HK-2 (cell line): Measurements from ENCODE around the gene KRTAP10-12.
"Not testable (repeated sequence)": the region's sequence is repeated elsewhere in the genome, so short reads cannot be mapped to it uniquely, and the experiment has no call there.

Source experiments
- DNase-seq: peaks from one replicate; pipeline ENCODE4 v3.0.0-alpha.2; 2018; ENCODE audit not compliant: unreplicated experiment

KRTAP10-12 gene, protein sequence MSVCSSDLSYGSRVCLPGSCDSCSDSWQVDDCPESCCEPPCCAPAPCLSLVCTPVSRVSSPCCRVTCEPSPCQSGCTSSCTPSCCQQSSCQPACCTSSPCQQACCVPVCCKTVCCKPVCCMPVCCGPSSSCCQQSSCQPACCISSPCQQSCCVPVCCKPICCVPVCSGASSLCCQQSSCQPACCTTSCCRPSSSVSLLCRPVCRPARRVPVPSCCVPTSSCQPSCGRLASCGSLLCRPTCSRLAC

DNA sequence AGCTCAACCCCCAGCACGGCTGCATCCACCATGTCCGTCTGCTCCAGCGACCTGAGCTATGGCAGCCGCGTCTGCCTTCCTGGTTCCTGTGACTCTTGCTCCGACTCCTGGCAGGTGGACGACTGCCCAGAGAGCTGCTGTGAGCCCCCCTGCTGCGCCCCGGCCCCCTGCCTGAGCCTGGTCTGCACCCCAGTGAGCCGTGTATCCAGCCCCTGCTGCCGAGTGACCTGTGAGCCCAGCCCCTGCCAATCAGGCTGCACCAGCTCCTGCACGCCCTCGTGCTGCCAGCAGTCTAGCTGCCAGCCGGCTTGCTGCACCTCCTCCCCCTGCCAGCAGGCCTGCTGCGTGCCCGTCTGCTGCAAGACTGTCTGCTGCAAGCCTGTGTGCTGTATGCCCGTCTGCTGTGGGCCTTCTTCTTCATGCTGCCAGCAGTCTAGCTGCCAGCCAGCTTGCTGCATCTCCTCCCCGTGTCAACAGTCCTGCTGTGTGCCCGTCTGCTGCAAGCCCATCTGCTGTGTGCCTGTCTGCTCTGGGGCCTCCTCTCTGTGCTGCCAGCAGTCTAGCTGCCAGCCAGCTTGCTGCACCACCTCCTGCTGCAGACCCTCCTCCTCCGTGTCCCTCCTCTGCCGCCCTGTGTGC, at the start of gene KRTAP10-12:
TSS of gene KRTAP10-12 (plus strand) at position 1 of the 639 bp plus-strand sequence. CDS start at position 31, 30 bp downstream.
- not testable (repeated sequence) for DNase-seq

DNA sequence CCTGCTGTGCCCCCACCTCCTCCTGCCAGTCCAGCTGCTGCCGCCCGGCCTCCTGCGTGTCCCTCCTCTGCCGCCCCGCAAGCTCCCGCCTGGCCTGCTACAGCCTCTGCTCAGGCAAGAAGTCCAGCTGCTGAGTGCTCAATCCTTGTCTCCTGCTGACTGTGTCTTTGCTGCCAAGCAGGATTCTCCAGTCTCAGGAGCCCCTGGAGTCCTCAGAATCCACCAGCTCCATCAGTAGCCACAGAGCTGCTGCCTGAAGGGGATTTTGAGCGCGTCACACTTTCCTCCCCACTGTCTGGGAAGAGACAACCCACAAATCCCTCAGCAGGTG, 49.8 kb upstream of the KRTAP10-12 start:
- DNase-seq, result no peak

DNA sequence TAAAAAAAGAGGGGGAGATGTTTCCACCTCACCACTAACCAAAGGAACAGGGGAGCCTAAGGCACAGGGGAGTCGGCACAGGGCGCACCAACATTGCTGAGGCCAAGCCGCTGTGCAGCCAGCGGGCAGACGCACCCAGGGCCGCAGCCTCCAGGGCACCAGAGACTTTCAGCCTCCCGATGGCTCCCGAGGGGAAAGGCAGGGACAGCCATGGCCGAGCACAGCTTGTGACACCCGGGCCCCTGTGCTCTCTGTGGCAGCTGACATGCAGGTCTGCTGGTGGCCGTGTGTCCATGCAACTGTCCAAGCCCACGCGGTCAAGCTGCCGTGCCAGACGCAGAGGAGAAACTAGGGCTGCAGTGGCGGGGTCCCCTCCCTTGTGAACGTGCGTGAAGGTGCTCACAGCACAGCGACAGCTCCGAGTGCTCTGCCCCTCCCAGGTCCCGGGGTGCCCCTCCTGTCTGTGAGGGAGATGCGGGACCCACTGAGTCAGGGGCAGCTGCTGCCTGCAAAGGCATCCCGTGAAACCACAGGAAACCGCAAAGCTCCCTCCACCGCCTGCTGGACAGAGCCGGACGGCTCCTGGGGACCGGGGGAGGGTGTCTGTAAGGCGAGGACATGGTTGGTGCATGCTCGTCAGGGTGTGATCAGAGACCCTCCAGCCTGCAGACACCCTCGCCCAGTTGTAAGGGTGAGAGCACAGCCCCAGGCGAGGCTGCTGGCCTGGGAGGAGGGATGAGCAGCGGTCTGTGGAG, 48.2 kb upstream of the KRTAP10-12 start:
- no peak for DNase-seq

DNA sequence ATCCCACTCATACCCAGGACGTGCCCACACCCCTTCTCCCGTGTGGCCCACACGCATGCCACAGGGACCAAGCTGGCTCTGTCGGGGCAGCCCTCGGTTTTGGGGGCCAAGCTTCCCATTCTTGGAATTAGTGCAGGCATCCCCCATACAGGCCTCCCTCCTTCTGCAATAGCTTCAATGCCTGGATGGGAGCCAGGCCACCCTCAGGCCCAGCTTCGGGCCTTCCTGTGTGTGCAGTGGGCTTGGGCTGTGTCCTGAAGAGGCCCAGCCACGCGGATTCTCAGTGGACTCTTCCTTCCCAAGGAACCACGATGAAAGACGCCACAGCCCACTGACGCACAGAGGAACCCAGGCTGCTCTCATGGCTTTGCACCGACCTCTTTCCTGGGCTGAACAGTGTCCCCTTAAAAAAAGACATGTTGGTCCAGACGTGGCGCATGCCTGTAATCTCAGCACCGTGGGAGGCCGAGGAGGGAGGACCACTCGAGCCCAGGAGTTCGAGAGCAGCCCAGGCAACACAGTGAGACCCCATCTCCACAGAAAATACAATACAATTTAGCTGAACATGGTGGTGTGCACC, 47.4 kb upstream of the KRTAP10-12 start:
- DNase-seq, result no peak

DNA sequence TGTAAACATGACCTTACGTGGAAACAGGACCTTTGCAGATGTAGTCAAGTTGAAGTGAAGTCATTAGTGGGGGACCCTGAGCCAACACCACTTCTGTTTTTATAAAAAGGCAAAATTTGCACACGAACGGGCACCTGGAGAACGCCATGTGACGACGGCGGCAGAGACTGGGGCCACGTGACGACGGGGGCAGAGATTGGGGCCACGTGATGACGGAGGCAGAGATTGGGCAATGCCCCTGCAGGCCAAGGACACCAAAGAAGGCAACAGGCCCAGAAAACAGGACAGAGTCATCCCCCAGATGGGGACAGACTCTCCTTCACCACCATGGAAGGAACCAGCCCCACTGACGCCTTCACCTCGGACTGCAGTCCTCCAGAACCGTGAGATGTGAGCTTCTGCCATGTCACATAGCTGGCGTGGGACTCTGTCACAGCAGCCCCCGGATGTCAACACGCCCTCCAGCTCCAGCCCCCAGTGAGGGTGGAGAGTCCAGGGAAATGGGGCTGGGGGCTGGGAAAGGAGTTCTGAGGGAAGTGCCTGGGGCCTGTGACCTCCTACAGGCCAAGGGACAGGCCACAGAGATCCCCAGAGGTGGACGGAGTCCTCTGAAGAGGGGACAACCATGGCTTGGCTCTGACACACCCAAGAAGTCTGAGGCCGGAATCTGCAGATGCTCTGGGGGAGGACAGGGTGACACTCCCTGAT, 46.6 kb upstream of the KRTAP10-12 start:
- no peak for DNase-seq

DNA sequence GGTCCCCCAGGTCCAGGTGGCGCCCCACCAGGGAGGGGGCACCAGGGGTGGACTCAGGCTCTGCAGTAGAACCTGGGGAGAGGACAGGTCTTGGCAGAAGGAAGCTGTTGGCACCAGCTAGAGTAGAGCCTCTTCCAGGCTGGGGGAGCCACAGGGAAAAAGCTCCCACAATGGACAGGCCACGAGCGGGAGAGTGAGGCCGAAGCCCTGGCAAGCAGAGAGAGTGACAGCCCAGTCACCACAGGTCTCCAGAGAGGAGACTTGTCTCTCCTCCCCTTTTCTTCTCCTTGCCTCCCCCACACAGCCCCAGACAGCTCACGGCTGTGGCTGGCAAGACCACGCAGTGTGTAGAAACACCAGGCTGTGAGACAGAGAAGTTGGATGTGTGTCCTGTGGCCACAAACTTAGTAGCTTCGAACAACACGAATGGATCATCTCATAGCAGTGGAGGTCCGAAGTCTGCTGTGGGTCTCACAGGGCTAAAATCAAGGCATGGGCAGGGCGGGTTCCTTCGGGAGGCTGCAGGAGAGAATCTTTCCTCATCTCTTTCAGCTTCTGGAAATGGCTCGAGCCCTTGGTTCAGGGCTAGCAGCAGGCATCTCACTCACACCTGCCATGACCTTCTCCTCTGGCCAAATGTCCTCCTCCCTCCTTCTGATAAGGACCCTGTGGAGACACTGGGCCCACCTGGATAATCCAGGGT, 45.8 kb upstream of the KRTAP10-12 start:
- DNase-seq, result no peak

DNA sequence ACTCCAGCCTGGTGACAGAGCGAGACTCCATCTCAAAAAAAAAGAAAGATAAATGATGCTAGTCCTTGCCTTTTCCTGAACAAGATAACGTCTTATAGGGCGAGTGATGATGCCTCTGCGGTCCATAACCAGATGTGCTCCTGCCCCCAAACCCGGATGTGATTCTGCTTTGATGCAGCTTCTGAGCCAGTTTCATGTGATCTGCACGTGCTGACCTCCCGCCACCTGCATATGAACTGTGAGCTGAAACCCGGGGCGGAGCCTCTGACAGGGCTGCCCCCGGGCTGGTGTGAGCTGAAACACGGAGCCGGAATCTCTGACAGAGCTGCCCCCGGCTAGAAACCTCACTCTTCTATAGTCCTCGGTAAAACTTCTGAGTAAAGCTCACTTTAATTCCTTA, 43.8 kb upstream of the KRTAP10-12 start:
- no peak for DNase-seq

DNA sequence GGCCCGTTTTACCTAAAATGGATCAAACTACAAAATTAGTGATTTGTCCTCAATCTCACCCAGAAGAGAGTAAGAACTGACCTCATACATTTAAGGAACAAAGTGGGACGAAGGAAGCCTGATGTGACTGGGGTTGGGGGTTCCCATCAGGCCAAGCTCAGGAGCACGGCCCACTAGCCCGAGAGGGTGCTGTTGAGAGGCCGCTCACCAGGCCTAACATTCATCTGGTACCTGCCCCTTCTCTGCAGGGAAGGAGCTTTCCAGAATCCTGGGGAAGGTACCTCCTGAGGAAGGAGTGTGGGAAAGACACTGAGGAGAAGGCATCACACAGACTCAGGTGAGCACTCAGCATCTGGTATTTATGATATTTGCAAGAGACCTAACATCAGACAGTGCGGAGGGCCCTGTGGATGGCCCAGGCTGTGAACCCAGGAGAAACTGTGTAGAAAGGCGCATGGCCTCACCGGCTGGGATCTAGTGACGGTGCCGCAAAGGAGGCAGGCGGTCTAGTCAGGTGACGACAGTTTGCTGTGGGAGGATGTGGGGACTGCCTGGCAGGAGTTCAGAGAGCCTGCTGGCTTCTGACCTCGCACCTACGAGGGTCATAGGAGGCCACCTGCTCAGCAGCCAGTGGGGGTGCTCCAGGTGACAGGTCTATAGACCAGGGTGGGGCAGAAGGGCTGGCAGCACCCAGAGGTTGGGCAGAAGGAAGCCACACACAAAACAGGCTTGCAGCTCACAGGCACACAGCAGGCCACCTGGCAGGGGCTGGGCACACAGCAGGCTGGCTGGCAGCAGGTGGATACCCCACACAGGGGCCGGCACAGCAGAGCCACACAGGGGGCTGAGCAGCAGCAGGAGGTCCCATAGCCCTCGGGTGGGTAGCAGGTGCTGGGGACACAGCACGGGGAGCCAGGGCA, 43.1 kb upstream of the KRTAP10-12 start:
- DNase-seq, result no peak

DNA sequence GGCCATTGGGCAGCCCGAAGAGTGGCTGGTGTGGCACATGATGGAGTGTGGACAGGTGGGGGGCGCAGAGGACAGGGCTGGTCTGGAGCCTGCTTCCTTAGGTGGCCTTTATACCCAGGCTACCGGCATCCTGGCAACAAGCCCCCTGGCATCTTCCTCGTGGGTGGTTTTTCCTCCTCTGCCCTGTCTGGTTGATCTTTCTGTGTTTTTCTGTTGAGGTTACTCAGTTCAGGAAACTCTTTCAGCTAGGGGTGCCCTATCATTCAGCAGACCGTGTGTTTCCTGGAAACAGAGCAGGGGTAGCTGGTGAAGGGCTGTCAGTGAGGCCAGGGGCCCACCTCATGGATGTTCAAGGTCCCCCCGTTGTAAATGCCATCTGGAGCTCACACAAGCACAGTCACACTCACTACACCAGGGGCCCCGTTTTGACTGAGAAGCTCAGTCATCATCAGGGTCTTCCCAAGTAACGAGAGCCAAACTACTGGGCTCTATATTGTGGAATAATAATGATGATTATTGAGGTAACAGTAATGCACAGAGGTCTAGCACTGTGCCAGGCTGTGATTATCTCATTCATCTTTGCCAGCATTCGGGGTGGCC, 42.3 kb upstream of the KRTAP10-12 start, which contains the start of gene KRTAP12-4:
TSS of gene KRTAP12-4 (minus strand) at position 84 of the 600 bp plus-strand sequence. CDS start at position 39, 45 bp downstream.
- DNase-seq, result no peak

DNA sequence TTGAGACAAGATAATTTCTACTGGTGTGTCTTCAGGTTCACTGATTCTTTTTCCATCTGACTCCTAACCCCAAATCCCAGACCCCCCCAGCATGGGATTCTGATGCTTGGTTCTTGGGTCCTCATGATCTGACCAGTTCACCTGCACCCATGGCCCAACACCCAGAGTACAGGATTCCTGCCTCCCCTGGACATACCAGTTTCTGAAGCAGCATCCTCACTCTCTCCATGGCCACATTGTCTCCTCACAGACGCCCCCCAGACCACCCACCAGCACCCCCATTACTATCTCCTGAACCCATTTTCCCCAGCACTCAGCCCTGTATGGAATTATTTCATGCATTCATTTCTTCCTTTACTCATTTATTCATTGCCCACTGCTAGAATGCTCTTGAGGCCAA, 40.1 kb upstream of the KRTAP10-12 start:
- no peak for DNase-seq

DNA sequence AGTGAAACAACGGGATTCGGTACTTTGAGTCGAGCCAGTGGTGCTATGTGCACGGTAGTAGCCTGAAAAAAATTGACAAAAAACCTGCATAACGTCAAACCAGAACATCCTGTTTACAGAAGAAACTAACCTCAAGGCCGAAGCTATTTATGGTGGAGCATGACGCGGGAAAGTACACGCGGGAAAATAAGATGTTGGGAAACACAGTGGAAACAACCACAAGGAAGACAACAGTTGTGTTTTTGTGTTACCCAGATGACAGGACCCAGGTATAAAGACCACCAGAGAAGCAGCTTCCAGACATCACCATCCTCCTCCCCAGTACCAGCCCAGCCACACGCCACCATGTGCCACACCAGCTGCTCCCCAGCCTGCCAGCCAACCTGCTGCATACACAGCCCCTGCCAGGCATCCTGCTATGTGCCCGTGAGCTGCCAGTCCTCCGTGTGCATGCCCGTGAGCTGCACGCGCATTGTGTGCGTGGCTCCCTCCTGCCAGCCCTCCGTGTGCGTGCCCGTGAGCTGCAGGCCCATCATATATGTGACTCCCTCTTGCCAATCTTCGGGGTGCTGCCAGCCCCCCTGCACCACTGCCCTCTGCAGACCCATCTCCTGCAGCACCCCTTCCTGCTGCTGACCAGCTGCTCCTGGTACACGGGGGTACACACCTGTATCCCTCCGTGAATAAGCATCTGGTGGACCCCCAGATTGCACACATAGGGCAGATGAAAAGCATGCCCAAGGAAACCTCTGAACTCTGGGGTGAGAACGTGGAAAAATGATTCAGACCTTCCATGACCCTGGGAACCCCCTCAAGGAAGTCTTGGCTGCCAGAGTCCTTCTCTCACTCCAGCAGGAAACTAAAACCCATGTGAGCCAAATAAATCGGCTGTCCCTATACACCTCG, 39.1 kb upstream of the KRTAP10-12 start, which contains the start of gene KRTAP12-3:
TSS of gene KRTAP12-3 (plus strand) at position 298 of the 906 bp plus-strand sequence. CDS start at position 346, 48 bp downstream.
- no peak for DNase-seq

DNA sequence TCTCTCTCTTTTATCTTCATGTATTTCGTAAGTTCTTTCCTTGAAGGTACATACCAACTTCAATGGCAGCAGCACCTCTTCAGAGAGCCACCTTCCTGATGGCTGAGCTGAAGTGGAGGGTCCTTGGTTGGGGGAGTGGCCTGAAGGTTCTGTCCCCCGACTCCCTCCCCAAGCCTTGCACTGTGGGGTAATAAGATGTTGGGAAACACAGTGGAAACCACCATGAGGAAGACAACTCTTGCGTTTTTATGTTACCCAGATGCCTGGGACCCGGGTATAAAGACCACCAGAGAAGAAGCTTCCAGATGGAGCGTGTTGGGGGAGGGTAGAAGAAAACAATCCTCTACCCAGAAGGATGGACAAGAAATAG, 38.4 kb upstream of the KRTAP10-12 start:
- DNase-seq, result no peak

DNA sequence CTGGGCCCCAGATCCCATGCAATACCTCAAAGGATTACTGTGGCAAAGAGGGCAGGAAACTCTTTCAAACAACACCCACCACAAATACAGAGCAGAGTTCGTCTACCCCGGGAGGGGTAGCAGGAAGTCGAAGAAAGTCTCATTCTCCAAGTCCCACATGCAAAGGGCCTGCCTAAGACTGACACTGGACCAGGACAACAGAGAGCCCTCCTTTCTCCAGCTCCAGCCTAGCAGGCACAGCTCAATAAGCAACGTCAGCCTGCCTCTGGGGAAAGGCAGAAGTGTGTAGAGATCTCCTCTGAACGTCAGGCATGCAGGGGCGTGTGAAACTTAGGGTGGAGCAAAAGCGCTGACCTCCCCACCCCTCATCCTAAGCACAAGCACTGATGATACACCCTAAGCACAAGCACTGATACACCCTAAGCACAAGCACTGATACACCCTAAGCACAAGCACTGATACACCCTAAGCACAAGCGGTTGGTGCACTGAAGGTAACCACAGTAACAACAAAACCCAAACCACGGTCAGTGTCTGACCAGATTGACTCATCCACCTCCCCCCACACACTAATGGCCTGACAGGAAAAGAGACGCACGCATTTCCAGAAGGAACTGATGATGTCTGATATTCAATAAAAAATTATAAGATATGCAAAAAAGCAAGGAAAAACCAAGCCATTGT, 37.9 kb upstream of the KRTAP10-12 start:
- DNase-seq, result no peak

DNA sequence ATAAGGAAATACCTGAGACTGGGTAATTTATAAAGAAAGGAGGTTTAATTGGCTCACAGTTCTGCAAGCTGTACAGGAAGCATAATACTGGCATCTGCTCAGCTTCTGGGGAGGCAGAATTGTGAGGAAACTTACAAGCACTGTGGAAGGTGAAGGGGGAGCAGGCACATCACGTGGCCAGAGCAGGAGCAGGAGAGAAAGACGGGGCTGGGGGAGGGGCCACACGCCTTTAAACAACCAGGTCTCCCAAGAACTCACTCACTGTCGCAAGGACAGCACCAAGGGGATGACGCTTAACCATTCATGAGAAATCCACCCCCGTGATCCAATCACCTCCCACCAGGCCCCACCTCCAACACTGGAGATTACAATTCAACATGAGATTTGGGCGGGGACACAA, 35.4 kb upstream of the KRTAP10-12 start:
- not testable (repeated sequence) for DNase-seq

DNA sequence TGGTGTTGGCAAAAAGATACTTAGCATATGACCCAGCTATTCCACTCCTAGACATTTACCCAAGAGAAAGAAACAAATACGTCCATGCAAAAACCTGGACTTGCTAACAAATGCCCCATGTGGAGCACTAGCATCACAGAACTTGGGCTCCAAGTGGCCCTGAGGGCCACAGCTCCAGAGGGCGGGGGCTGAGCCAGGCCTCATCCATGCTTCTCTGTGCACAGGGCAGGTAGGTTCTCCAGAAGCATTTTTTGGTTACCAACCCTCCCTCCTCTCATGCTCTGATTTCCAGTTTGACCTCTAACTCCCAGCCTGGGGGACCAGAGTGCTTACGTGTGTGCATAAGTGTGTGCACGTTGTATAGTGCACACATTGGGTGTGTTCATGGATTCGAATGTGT, 32.3 kb upstream of the KRTAP10-12 start:
- DNase-seq, result no peak

DNA sequence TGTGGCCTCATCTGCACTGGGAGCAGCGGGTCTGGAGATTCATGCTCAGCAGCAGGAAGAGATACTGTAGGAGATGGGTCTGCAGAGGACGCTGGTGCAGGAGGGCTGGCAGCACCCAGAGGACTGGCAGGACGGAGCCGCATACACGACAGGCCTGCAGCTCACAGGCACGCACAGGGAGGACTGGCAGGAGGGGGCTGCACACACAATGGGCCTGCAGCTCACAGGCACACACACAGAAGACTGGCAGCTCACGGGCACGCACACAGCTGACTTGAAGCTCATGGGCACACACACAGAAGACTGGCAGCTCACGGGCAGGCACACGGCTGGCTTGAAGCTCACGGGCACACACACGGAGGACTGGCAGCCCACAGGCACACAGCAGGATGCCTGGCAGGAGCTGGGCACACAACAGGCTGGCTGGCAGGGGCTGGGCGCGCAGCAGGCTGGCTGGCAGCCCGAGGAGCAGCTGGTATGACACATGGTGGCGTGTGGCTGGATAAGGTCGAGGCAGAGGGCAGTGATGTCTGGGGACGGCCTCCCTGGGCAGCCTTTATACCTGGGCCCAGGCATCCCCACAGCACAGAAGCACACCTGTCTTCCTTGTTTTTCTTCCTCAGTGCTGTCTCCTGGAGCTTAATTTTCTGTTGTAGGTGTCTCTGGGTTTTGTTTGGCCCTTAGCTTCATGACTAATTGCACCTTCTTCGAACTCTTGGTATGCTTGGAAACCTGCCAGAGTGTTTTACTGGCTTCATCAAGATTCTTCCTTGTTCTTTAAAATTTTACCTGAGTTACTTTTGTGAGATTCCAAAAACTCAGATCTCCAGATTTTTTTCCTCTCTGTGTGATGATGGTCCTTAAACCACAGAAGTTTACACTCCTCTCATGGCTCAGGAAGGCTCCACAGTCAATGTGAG, 30.3 kb upstream of the KRTAP10-12 start, which contains the start of gene KRTAP12-2:
TSS of gene KRTAP12-2 (minus strand) at position 527 of the 920 bp plus-strand sequence. CDS start at position 486, 41 bp downstream.
- DNase-seq, result no peak

DNA sequence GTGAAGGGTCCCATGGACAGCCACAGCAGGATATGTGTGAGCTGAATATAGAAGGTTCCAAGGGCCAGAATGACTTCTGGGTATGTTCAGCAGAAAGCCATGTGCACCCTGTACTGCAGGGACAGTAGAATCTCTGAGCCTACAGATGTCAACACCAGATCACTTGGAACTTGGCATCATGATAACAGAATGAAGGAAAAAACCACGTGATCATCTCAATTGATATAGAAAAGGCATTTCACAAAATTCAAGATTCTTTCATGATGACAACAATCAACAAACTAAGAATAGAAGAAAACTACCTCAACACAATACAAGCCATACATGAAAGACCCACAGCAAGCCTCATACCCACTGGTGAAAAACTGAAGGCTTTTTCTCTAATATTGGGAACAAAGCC, 29.4 kb upstream of the KRTAP10-12 start:
- DNase-seq, result no peak
